SW480 (cell line): Measurements from ENCODE around the gene PPP1R15B.

Experiments
- DNase-seq: peaks from one replicate; pipeline ENCODE4 v3.0.0-alpha.2; 2016; ENCODE audit warnings: low spot score

The PPP1R15B gene

DNA sequence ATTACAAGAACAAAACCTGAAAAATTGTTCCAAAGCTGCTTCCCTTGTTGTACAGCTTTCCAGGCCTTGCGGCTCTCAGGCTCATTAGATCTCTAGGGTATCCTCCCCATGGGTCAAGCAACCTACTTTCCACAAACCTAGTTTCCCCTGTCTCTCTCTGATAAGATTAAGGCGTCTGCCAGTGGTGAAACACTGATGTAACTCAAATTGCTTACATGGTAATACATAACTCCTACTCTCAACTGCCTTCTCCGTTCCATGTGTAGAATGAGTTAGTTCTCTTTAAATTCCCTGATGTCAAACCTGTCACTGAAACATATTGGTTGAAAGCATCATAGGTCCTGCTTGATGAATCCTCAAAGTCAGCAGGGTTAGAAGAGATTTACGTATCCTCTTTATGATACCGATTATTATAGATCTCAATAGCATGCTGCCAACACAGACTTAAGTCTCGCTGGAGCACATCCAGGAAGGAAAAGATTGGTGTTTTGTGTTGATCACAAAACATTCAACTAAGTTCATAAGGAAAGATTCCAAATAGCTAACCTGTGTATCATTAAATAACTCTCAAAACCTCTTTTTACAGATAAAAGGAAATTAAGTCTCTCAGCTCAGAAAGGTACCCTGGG is 10.6 kb downstream of the PPP1R15B start:
- no peak for DNase-seq

DNA sequence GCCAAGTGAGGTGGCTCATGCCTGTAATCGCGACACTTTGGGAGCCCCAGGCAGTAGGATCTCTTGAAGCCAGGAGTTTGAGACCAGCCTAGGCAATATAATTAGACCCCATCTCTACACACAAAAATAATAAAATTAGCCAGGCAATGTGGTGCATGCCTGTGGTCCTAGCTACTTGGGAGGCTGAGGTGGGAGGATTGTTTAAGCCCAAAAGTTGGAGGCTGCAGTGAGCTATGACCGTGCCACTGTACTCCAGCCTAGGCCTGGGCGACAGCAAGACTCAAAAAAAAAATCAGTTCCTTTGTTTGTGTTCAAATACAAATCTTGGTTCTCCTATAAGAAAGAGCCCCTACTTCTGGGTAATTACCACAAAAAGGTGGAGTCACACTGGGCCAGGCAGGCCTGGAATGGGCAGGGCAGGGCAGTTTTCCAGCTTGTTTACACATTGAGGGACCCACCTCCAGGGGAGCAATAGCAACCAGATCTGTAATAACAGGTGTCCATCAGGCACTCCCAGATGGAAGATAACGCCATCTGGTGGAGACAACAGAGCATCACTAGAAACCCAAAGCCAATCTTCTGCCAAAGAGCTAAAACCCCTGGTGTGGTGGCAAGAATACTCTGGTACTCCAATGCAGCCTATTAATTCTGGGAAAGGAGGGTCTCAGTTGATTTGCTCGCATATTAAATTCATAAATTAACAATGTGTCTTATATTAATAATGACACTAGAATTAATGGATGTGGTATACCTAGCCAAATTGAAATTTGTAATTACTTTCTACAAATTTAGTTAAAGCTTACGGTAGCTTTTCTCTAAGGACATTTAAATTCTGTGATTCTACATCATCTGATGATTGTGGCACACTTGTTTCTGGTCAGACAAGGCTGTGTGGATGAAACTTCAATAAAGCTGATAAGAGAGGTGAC is 13.2 kb downstream of the PPP1R15B start:
- DNase-seq: peak; percentile 93

DNA sequence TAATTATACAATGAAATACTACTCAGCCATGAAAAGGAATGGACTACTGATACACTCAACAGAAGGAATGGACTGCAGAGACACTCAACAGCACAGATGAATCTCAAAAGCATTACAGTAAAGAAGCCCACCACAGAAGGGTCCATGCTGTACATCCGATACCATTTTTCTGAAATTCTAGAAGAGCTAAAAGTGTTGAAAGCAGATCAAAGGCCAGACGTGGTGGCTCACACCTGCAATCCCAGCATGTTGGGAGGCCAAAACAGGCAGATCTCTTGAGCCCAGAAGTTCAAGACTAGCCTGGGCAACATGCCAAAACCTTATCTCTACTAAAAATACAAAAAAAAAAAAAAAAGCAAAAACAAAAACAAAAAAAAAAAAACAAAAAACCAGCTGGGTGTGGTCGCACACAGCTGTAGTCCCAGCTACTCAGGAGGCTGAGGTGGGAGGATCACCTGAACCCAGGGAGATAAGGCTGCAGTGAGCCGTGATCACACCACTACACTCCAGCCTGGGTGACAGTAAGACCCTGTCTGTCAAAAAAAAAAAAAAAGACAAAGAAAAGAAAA is 15.5 kb downstream of the PPP1R15B start:
- no peak for DNase-seq

DNA sequence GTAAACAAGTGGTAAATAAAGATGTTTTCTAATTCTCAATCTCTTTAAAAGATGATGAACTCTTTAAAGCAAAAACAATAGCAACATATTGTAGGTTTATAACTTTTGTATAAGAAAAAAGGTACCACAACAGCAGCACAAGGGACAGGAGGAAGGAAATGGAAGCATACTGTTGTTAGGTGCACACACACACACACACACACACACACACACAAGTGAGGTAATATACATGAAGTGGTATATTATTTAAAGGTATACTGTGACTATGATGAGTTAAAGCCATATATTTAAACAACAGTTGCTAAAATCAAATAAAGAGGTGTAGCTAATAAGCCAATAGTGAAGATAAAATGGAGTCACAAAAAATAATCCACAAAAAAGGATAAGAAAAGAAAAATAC is 20.0 kb downstream of the PPP1R15B start:
- no peak for DNase-seq

DNA sequence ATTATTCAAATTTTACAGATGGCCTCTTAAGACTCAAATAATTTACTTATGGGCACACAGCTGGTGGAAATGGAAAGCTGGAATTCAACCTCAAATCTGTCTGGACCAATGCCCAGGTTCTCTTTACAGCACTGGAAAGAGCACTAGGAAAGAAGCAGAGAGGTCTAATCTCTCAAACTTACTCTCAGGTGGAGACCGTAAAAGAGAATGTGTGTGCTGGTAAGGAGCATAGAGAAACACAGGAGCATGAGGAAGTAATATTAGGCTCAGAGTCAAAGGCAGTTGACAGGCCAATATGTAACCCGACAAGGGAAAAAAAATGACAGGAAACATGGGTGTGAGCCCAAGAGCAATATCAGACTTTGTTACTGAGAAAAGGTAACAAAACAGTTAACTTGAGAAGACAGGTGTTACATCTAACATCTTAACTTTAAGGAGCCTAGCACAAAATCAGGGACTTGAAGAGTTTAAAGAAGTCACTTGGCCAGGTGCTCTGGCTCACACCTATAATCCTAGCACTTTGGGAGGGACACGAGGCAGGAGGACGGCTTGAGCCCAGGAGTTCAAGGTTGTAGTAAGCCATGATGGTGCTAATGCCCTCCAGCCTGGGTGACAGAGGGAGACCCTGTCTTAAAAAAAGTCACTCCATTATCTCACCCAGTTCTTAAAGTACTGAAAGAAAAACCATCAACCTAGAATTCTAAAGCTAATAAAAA is 20.7 kb downstream of the PPP1R15B start:
- DNase-seq: no peak

DNA sequence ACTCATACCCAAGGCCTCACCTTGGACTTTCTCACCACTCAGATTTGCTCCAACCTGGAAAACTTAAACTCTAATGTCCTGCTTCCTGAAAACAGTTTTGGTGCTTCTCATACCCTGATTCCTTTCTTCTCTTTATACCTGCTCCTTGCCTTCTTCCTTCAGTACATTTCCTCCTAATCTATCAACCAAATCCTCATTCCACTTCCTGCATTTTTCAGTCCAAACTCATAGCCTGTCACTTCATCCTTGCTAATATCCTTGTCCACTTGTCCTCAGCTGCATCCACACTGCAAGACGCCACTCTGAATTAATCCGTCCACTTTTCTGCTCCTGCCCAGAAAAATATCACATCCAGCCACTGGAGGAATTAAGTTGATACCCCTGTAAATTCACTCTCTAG is 25.9 kb downstream of the PPP1R15B start:
- no peak for DNase-seq

DNA sequence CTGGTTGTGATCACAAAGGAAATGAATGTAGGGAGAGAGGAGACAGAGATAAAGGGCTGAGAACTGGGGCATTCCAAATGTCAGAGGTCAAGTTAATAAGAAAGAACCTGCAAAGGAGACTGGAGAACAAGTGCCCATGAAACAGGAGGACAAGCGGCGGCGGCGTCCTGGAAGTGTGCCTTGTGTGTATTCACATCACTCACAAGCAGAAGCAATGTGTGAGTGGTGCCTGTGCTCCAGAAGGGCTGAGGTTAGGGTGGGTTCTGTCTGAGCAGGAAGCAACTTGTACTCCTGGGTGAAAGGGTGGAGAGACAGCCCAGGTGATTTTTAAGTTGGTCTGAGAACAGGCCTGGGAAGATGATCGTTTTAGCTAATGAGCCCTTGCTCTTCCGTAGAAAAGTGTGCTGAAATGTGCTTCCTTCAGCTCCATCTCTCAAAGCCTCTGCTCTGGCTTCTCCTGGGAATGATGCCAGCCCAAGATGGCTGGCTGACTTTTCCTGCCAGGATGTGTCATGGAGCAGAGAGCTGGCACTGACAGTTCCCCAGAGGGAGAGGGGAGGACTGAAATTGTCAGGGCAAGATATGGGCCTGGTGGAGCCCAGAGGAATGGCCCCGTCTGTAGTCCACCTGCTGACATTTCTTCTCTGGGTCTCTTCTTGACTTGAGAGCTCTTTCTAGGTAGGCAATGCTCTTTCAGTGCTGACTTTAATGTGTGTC is 26.8 kb downstream of the PPP1R15B start:
- DNase-seq: no peak

DNA sequence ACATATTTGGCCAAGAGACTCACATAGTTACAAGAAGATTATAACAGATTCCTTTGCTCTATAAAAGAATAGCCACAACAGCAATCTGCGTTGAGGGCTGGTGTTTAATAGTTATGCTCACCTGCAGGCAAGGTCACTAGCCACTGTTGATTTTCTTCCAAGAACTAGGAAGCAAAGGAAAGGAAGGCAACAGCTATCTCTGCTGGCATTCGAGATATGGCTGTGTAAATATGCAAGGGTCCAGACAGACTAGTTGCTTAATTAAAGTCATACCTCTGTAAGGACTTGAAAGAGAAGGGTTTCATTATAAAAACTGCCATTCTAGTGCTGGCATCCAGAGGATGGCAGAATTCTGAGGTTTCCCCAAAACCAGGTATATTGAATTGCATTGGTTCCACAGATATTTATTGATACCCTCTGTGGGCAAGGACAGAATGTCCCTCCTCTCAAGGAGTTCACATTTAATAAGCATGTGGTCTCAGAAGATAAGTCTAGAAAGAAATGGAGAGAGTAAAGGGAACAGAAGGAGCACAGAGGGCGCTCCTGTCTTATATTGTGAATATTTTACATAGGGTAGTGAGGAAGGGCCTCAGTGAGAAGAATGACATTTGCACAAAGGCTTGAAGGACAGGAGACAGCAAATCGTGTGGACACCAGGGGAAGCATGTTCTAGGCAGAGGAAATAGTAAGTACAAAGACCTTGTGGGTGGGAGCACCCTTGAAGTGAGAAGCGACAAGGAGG is 28.3 kb downstream of the PPP1R15B start:
- no peak for DNase-seq

DNA sequence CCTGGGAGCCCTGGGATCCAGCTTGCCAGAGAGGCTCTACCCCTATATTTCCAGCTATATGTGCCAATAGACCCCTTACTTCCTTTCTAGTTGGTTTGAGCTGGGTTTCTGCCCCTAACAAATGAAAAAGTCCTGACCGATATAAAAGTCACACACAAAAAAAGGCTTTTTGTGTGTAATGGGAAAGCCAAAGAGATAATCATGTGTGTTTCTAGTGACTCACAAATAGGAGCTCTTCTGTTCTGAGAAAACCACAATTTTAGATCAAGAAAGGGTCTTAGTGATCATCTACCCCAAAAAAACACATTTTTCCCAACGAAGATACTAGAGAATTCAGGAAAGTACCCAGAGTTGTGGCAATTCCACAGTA is 28.9 kb downstream of the PPP1R15B start:
- no peak for DNase-seq

DNA sequence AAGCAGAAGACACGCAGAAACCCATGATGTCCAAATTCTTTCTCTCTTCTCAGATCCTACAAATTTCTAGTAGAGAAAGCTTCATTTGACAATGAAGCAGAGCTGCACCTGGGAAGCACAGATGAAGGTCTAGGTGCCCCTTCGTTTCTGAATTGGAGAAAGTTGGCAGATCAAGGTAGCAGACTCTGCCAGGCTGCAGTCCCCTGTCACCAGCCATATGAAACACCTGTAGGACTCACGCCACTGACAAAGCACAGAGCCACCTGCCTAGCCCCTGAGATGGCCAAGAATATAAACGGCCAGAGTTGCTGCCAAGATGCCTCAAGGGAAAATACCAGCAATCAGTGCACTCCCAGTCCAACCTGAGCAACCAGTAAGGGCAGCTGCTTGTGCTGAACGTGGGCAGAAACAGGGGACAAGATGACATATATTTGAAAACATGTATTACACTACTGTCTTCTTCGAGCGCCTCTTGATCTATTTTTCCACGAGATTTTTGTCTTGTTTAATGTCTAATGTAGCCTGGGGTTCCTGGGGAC is 31.3 kb downstream of the PPP1R15B start:
- no peak for DNase-seq

DNA sequence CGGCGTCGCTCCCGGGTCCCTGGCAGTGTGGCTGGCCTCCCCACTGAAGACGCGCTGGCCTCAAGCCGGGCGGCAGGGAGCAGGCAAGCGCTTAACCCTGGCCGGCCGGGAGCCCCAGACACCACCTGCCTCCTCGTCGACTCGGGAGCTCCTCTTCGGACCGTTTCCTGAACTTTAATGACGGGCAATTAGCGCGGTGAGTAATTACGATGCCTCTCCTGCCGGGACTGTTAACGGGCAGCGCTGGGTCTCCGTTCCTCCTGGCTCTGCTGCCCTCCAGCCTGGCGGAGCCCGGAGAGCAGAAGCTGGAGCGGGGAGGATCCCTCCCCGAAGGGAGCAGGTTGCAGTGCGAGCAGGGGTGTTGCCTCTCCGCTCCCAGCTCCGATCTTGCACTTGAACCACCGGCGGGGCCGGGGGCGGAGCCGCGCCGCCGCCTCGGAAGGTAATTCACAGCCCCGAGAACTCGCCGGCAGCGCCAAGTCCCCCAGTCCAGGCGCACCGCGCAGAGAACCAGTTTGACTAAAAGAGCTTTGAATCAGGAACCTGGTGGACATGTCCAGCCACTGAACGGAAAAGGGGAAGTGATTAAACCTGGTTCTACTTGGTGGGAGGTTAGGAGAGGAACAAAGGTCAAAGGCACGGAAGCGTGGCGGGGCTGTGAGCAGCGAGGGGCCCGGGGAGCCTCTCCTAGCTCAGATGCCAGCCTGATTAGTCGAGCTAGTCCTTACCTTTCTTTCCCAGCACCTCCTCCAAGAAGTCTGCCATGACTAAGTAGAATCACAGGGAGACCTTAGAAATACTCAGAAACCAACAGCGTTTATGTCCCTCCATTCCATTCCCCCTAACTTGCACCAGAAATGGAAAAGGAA is 33.6 kb downstream of the PPP1R15B start:
- DNase-seq: peak; percentile 78

DNA sequence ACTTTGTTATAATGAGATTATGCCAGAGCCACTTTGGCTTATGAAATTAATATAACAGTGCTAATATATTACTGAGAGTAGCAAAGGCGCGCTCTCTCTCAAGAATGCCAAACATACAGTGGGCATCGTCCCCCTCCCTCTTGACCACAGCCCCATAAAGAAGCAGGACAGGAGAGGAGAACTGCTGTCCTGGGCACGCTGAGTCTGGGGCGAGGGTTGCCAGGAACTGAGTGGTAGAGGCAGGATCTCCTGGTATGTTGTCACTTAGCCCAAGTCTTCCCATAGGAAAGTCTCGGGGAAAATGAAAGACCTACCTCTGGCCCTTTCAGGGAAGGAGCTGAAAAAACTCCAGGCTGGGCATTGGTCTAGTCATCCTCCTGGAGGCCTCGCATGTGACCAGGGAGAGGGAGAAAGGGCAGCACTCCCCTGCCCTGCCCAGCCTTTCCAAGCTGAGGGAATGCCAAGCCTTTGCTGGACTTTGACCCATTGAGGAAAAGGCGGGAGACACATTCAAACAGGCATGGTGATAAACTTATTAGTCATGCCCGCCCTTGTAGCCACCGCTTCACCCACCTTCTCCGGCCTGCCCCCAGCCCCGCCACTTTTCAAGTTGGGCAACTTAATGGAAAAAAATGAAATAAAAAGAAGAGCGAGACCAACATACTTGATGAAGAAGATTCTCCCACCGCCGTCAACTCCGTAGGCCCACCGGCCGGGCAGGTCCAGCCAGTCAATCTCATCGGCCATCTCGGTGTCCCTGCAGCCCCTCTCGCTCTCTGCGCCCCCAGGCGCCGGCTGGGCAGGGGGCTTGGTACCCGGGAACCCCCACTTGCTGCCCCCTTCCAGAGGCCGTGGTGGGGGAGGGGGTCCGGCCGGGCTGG is 34.5 kb downstream of the PPP1R15B start:
- peak; percentile 90 for DNase-seq

DNA sequence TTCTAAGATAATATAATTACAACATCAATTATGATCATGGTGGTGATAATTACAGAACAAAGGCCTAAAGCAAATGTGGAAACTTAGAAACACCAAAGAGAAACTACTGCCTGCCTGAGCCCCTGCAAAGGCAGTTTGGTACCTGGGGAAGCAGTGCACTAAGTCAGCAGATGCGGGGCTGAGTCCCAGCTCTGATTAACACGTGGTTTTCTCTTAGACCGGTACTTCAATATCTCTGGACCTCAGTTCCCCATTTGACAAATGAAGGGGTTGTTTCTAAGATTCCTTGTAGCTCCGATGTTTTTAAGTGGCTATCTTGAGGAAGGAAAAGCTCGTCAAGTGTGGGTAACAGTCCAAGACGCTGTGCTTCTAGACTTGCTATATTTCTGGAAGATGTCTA is 35.2 kb downstream of the PPP1R15B start:
- no peak for DNase-seq

DNA sequence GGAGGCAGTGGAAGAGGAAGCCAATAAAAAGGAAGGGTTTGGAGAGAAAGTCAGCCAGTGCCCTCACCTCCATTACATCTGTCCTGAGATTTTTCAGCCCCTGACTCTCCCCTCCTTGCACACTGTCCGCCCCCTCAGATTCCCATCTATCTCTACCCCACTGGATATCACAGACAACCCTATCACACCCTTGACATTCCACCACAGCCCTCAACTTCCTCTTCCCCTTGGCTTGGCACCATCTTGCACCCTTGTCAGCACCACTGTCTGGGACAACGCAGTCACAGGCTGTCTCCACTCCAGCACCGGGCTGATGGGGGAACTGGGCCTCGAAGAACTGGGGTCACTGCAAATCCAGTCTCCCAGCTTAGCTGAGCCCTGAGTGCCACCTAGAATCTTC is 37.7 kb downstream of the PPP1R15B start:
- no peak for DNase-seq

DNA sequence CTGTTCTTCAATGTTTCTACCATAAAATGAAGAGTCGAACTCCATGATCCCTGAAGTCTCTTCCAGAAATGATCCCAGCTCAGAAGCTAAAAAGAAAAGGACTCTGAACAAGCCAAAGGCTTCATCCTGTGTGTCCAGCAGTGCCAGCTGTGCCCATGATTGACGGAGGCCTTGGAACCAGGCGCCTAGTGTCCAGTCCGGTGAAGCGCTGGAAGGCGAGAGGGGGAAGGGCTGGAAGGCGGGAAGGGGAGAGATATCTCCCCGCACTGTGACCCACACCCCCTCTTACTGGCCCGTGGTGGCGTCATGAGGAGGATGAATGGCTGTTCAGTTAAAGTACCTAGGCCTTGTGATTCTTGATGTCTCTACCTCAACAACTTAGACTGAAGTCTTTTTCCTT is 41.4 kb downstream of the PPP1R15B start:
- no peak for DNase-seq

DNA sequence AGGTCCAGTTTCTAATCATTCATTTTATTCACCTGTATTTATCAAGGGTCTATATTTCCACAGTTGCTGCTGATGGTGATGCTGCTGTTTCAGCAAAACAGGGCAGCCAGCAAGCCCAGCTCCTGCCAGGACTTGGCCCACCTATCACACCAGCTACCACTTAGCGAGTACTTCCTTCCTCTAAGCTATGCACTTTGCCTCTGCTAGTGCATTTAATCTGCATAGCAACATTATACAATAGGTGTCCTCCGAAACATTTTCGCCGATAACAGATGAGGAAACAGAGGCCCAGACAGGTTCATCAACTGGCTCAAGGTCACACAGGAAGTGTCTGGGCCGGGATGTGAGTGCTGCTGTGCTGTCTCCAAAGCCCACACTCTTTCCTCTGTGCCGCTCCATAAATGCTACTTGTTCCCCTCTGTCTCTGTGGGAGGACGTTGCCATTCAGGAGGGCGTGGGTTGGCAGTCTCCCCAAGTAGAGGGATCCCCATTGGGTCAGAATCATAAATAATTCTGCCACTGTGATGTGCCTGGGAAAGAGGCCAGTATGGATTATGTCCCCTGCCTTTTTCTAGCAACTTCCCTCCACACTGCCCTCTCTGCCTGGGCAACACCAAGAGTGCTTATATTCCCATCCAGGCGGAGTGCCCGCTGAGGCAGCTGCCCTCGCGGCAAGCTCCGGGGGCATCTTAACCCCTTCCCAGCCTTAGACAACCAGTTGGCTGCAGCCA is 42.5 kb downstream of the PPP1R15B start:
- DNase-seq: no peak

DNA sequence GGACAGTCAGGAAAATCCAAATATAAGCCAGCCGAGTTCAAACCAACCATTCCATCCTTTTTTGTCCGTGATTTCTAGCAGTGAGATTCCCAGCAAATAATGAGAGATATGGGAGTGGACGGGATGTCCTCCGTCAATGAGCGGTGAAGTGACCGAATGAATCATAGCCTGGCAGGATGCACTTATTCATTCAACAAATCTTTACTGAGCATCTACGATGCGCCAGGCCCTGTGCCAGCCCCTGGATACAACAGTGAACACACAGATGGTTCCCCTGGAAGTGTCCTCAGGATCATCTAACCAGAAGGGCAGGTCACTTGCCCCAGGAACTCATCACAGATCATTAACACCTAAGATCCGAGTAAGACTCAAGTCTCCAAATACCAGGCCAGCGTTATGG is 43.7 kb downstream of the PPP1R15B start:
- DNase-seq: no peak

DNA sequence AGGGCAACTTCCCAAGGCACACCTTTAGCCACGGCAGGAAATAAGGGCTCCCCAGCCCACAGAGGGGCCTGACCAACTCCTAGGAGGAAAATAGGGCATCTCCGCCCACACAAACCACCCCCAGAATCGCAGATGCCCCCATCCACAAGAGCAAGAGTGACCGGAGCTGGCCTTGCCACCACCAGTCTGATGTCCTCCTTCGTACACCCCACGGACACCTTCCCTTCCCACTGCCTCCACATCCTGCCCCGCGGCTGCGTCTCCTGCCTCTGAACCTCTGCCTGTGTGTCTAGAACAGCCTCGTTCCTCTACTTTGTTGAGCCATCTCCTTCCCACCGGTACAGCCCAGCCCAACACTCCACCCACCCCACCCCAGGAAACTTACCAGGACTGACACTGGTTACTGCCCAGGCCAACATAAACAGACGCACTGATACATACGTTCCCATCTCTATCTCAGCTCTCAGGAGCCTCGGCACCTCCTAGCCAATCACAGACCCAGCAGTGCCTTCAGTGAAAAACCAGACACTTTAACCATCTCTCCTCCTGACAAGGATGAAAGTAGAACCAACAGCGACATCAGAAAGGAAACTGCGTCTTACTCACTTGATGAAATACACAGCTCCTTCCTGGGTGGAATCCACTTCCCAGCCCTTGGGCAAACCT is 44.3 kb downstream of the PPP1R15B start:
- DNase-seq: no peak
